OCI-LY1 (cell line): ENCODE results near the gene AREL1.

ENCODE experiments used
- EZH2 ChIP-seq: fragments of 200-600 bp; sonication (generic), shearing (Covaris generic); IDR thresholded peaks from 2 replicates; pipeline ENCODE4 v1.8.0; 2017; ENCODE audit warnings: borderline replicate concordance, mixed run types, mild to moderate bottlenecking, antibody characterized with exemption, low read length, moderate library complexity, mixed read lengths
- TF ChIP-seq, protein P1 (sequence below): fragments of 200-600 bp; sonication (generic), shearing (Covaris generic); IDR thresholded peaks from 2 replicates; pipeline ENCODE4 v1.5.1; 2017; ENCODE audit warnings: mild to moderate bottlenecking, antibody characterized with exemption, low read length, moderate library complexity, mixed read lengths

DNA sequence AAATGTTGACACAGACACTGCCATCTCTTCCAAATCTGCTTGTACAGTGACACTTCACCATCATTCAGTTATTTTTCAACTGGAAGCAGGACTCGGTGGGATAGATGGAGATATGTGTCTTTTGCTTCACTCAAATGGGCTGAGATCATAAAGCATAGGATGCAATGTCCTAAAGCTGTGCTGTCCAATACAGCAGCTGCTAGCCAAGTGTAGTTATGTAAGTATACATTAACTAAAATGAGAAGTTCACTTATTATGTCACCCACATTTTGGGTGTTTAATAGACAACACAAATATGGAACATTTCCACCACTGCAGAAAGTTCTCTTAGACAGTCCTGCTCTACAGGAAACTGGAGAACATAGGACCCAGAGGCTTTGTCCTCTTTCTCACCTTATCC is 43.6 kb downstream of the AREL1 start:
- TF ChIP-seq, protein P1, sequence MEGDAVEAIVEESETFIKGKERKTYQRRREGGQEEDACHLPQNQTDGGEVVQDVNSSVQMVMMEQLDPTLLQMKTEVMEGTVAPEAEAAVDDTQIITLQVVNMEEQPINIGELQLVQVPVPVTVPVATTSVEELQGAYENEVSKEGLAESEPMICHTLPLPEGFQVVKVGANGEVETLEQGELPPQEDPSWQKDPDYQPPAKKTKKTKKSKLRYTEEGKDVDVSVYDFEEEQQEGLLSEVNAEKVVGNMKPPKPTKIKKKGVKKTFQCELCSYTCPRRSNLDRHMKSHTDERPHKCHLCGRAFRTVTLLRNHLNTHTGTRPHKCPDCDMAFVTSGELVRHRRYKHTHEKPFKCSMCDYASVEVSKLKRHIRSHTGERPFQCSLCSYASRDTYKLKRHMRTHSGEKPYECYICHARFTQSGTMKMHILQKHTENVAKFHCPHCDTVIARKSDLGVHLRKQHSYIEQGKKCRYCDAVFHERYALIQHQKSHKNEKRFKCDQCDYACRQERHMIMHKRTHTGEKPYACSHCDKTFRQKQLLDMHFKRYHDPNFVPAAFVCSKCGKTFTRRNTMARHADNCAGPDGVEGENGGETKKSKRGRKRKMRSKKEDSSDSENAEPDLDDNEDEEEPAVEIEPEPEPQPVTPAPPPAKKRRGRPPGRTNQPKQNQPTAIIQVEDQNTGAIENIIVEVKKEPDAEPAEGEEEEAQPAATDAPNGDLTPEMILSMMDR: no peak
- TF ChIP-seq EZH2: no peak
